Muscle of back (tissue), 11 donors: ENCODE results near the gene ARHGAP21. TPM values are rescaled to one million over a fixed set of nuclear protein-coding genes. Genes with fewer than 3 reads are reported as not detected.
"Not testable (repeated sequence)": the region's sequence is repeated elsewhere in the genome, so short reads cannot be mapped to it uniquely, and the experiment has no call there.

ENCODE experiments used
- DNase-seq, 3 donors: peaks; one replicate each; pipeline versions ENCODE4 v3.0.0 to v3.0.0-alpha.2; 2013
- polyA plus RNA-seq, 10 donors: library from polyadenylated mRNA; unstranded; fragments of 120-200 nt; gene quantifications; one replicate each; pipeline ENCODE4 v1.2.1, GENCODE V29; 2013; ENCODE audit not compliant: insufficient read length in 10 of 10

ARHGAP21 gene
- polyA plus RNA-seq, 10 donors = 55.5 to 111 (median 68.4) TPM

DNA sequence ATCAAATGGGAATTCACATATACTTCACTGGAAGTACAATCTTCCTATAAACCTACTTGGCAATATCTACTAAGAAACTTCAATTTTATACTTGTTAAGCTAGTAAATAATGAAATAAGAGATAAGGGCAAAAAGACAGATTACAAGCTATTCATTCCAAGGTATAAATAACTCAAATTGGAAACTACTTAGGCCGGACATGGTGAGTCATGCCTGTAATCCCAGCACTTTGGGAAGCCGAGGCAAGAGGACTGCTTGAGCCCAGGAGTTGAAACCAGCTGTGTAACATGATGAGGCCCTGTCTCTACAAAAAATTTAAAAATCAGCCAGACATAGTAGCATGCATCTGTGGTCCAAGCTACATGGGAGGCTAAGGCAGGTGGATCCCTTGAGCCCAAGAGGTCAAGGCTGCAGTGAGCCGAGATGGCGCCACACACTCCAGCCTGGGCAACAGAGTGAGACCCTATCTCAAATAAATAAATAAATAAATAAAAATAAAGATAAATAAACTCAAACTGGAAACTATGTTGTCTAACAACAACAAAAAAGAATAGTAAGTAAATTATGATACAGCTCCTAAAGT is 37.6 kb downstream of the ARHGAP21 start:
- DNase-seq = no peak

DNA sequence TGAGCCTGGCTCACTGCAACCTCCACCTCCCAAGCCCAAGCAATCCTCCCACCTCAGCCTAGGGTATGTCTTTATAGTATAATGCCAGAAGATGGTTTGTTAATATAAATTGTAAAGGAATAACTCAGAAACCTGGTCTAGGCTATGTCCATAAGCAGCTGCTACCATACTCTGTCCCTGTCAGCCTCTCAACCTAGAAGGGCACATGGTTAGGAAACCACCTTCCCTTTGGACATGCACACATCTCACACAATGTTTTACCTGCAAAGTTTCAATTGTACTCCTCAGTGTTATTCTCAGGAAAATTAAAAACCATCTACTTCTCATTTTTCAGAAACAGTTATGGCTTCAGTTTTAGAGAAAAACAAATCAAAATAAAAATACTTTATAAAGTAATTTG is 40.1 kb downstream of the ARHGAP21 start:
- no peak for DNase-seq

DNA sequence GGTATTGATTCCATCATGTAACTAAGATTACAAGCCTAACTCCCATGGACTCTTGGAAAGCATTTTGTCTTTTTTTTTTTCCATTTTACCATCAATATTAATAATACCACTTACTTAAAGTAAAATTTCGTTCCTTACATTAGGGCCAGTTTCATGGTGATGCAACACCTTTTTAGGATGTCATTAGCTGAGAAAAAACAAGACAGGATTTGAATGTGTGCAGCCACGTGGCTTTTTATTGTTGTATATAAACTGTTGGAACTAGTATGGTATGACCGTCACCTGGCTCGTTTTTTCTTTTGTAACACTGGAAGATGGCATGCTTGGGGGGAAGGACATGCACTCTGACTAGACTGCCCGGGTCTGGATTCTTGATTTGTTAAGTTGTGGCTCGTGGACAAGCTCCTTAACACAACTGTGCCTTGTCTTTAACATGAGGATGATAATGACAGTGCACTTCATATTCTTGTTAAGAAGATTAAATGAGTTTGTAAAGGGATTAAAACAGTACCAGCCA is 42.1 kb downstream of the ARHGAP21 start:
- no peak for DNase-seq

DNA sequence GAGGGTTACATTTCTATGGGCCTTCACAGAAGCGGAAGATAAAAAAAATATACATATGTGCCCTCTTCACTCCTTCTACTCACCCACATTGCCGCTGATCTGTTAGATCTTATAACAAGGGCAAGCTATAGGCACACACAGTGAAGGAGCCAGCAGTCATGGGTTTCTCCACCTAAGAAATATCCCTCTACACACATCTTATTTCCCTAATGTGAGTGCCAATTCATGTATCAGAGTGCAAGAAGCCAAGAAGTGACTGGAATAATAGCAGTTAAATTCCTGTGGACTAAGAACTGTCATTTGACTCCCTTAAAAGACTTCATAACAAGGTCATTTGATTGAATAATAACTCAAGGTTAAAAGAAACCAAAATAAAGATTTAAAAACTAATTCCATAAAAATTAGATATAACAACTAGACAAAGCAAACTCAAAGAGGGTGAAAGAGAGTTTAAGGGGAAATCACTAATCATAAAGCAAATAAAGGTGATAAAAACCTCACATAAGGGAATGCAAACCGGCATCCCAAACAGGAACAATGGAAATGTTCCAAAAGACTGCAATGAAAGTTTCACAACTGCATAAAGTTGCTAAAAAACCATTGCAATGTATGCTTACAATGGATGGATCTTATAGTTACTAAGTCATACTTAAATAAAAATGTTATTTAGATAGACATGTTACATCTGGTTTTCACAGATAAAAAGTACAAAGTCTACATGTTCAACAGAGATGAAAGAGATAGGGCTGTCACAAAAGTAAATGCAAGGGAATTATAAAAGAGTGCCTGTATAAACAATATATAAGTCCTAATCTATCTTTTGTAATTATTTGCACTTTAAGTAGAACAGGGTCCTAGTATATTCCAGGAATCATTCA is 42.8 kb downstream of the ARHGAP21 start:
- DNase-seq = peak in 1 of 3 donors; percentile 16

DNA sequence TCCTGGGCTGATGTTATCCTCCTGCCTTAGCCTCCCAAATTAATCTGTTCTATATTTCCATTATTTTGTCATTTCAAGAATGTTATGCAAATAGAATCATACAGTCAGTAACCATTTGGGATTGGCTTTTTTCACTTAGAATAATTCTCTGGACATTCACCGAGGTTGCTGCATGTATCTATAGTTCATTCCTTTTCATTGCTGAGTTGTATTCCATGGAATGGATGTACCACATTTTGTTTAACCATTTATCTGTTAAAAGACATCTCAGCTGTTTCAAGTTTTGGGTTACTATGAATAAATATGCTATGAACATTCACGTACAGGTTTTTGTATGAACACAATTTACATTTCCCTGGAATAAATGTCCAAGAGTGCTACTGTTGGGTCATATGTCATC is 44.9 kb downstream of the ARHGAP21 start:
- DNase-seq = no peak

DNA sequence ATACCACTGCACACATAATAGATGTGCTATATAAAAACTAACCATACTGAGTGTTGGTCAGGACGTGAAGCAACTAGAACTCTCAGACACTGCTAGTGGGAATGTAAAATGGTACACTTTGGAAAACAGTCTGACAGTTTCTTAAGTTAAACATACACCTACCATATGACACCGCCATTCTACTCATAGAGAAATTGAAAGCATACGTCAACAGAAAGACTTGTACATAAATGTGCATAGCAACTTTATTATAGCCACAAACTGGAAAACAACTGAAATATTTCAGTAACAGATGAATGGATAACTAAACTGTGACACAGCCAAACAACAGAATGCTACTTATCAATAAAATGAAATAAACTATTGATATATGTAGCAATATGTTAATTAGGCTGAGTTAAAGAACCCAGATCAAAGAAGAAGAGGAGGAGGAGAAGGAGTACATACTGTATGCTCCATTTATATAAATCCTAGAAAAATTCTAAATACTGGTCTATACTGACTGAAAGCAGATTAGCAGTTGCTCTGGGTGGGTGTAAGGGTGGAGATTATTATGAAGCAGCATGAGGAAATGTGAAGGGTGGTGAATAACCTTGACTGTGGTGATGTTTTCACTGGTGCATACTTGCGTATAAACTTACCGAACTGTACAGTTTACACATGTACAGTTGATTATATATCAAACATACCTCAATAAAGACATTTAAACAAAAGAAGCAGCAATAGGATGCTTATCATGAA is 48.6 kb downstream of the ARHGAP21 start:
- no peak for DNase-seq

DNA sequence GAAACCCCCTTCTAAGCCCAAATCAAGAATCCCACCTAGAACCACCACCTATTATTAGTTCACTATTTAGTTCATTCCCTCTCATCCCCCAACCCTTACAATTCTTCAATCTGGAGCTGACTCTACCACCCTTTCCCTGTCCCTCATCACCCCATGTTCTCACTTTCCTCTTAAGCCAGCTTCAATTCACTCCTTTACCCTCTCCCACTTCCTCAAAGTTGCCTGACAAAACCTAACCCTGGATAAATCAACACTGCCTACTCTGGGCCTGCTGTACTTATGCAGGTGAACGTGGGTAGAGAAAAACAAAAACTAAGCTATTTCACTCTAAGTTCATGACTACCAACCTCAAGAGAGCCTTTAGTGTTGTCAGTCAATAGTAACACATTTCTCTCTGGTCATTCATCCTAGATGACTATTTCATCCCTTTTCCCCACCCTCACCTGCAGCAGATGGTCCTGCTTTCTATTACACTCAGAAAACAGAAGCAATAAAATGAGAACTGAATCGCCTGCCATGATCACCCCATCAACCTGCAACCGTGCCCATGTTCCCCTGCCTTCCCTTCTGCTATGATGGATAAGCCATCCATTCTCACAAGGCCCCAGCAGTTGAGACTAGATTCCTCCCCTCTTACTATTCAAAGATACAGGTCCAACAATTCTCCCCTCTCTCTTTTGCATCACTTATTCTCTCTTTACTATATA is 52.6 kb downstream of the ARHGAP21 start:
- DNase-seq = no peak

DNA sequence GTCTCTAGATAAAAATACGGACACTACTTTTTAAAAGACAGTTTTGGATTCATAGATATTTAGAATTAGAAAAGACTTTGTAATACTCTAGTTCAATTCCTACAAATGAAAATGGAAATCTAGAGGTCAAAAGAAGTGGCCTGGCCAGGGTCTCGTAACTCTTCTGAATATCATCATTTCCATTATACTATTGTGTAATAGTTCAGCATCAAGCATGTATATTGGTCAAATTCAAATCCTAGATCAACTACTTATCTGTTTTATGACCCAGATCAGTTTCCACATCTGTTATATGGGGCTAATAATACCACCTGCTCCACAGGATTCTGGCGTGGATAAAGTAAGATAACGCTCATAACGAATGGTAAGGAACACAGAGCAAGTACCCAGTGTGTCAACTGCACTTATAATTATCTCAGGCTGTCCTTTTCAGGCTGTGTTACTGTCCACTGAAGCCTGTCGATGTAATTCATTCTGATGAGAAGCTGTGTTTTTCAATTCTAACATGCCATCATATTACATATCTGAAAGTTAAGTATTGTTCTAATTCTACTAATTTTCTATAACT is 54.3 kb downstream of the ARHGAP21 start:
- DNase-seq = no peak

DNA sequence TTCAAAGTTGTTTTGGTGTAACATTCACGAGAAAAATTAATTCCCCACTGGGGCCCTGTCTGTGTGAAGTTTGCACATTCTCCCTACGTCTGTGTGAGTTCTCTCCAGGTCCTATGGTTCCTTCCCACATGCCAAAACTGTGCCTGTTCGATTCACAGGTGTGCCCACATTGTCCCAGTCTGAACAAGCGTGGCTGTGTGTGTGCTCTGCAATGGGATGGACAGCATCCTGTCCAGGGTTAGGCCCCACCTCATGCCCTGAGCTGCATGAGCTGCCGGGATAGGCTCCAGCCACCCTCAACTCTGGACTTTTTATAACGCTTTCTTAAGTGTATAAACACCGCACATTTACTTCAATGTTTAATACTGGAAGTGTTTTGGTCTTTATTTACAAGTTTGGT is 55.4 kb downstream of the ARHGAP21 start:
- no peak for DNase-seq

DNA sequence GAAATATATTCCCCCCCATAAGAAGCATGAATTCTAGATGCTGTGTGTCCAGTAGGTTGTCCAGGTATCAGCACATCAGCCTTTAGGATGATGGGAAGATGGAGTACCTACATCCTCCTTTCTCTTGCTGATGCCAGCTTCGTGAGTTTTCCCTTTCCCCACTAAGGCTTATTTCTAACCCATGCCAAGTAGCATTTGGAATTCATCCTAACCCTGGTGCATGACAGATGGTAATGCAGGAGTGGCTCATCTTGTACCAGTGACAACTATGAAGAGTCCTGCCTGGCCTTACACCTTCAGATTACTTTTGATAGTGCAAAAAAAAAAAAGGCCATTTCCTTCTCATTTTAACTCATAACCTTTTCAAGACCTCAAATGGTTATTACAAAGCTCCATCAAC is 58.7 kb downstream of the ARHGAP21 start:
- DNase-seq = no peak

DNA sequence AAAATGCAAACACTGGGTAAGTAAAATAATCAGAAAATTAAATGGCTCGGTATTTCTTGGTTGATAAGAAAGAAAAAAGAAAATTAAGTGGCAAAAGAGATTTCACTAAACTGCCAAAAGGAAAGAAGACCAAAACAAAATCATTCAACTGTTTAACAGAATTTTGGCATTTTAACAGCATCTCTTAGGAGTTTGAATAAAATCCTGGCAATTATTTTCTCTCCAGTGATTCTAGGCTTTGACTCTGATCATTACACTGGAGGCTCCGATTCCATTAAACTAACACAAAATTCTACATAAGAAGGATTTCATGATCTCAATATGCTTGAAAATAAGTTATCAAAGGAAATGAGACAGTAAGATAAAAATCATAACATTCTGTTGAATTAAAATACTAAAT is 62.3 kb downstream of the ARHGAP21 start:
- no peak for DNase-seq

DNA sequence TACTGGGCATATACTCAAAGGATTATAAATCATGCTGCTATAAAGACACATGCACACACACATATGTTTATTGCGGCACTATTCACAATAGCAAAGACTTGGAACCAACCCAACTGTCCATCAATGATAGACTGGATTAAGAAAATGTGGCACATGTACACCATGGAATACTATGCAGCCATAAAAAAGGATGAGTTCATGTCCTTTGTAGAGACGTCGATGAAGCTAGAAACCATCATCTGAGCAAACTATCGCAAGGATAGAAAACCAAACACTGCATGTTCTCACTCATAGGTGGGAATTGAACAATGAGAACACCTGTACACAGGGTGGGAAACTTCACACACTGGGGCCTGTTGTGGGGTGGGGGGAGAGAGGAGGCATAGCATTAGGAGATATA is 65.4 kb downstream of the ARHGAP21 start:
- DNase-seq = not testable (repeated sequence)

DNA sequence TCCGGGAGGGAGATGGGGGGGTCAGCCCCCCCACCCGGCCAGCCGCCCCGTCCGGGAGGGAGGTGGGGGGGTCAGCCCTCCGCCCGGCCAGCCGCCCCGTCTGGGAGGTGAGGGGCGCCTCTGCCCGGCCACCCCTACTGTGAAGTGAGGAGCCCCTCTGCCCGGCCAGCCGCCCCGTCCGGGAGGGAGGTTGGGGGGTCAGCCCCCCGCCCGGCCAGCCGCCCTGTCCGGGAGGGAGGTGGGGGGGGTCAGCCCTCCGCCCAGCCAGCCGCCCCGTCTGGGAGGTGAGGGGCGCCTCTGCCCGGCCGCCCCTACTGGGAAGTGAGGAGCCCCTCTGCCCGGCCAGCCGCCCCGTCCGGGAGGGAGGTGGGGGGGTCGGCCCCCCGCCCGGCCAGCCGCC is 67.4 kb downstream of the ARHGAP21 start:
- DNase-seq = not testable (repeated sequence)

DNA sequence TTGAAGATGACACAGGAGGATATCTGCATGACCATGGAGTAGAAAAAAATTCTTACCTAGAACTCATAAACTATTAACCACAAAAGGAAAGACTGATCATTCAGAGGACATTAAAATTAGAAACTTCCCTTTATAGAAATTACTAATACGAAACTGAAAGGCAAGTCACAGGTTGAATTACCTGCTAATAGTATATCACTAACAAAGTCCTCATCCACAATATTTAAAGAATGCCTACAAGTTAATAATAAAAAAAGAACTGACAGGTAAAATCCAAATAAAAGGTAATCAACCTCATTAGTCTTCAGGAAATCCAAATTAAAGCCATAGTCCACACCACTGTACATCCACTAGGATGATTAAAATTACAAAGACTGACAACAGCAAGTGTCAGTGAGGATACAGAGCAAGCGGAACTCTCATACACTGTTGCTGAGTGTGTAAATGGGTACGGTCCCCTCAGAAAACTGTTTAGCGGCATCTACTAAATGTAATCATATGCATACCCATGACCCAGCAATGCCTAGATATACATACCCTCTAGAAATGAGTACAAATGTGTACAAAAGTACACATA is 71.2 kb downstream of the ARHGAP21 start:
- no peak for DNase-seq

DNA sequence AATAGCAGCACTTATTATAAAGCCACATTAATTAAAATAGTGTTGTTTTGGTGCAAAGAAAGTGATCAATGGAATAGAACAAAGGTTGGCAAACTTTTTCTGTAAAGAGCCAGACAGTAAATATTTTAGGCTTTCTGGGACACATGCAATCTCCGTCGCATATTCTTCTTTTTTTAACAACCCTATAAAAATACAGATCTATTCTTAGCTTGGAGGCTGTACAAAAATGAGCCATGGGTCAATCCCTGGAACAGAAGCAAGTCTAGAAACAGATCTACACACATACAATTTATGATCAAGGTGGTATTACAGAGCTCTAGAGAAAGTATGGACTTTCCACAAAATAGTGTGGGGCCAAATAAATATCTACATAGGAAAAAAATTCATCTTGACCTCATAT is 71.8 kb downstream of the ARHGAP21 start:
- DNase-seq = no peak

DNA sequence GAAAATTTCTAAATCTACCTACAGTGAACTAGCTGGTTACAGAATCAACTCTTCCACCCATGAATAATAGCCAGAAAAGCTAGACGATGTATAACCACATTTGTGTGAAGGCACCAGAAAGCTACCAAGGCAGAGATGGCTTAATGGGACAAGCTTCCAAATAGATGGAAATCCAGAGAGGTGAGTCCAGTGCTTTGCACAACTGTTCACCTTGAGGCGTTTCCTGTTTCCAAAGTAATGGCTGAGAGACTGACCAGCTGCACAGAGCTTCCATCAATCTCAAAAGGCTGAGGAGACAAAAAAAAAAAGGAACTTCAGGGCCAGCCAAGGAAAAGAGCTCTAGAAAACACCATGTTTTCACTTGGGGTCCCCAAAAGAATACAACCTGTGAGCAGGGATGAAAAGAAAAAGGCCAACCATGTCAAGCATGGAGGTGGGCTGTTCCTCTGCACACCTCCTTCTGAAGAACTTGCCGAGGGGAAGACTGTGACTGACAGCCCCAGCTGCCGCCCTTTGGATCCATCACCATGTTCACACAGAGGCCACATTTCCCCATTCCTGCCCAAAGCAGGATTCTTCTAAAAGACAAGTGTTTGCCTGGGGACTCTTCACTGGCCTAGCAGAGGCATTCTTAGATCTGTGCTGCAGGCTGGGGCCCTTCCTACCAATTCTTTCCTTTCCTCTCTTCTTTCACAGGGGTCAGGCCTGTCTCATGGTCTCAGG is 72.9 kb downstream of the ARHGAP21 start:
- no peak for DNase-seq

DNA sequence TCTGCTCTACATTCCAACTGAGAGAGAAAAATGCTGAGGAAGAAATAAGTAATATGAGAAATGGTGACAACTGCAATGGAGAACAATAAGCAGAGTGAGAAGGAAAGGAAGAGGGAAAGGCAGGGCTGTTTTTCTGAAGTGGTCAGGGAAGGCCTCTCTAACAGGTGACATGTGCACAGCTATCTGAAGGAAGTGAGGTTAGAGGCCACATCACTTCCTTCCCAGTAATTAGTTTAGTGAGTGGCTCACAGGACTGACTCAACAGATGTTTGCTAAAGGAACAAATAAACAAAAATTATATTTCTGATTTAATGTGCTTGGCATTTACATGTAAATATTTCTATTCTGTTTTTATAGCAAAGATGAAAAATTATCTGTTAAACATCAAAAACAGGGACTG is 77.9 kb downstream of the ARHGAP21 start:
- no peak for DNase-seq

DNA sequence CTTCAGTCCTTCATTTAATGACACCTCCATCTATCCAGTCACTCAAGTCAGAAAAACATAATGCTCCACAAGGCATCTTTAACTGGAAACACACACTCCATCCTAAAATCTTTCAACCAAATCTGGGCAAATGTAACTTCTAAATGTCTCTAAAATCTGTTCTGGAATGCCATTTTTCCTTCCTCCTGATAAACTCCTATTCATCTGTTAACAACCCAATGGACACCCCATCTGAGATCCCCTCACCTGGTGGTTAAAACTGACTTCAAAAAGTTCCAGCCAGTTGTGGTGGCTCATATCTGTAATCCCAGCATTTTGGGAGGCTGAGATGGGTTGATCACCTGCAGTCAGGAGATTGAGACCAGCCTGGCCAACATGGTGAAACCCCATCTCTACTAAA is 78.7 kb downstream of the ARHGAP21 start:
- no peak for DNase-seq

DNA sequence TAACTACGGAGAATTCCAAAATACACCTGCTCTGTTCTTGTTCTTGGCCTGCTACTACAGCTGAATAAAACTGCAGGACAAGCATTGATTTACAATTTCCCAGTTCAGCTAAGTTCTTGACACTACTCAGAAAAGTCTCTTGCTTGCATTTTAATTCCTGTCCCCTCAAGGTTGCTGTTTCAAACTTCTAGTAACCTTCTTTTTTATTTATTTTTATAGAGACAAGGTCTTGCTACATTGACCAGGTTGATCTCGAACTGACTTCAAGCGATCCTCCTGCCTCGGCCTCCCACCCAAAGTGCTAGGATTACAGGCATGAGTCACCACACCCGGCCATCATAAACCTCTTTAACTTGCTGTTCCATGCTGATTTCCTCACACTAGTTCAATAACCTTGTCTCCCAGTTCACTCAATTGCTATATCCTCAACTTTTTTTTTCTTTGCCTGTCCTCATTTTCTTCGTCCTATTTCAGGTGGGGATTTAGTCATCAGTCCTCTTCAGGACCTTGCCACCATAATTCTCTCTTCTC is 79.9 kb downstream of the ARHGAP21 start:
- no peak for DNase-seq
